CD4-positive, alpha-beta T cell (primary cell): ENCODE measurements around the gene ENC1. TPM values are rescaled to one million over a fixed set of nuclear protein-coding genes. Genes with fewer than 3 reads are reported as not detected.

ENCODE experiments used
- ATAC-seq: fragments of 200-7000 bp; cut with Tn5 transposase; one replicate; pipeline ENCODE4 v1.10.0; 2022; ENCODE audit warnings: mild to moderate bottlenecking; ENCODE audit not compliant: poor library complexity
- CTCF ChIA-PET: fragments of 350-600 bp; sonication (Branson Sonifier 250); formaldehyde crosslinking; loops from one replicate; lab custom pipeline; 2021; ENCODE audit warnings: antibody characterized with exemption, inconsistent platforms; lab: Charles Lee
- POLR2A ChIA-PET: fragments of 350-600 bp; sonication (Branson Sonifier 250); formaldehyde crosslinking; loops from one replicate; lab custom pipeline; 2021; ENCODE audit warnings: antibody characterized with exemption, inconsistent platforms; lab: Charles Lee
- DNase-seq, 14 experiments: peaks; one replicate each; pipeline ENCODE4 v3.0.0-alpha.2; 2013 to 2020; ENCODE audit warnings: mixed read lengths in 2 of 14
- H3K27ac ChIP-seq, 2 donors: one replicate each; pipeline versions ENCODE4 v1.5.1 to v1.7.0; 2013; ENCODE audit warnings: low read length in 2 of 2, low read depth in 1 of 2, mild to moderate bottlenecking in 1 of 2
- H3K27me3 ChIP-seq, 2 experiments: 1 replicate in 1 of 2; 2 replicates in 1 of 2; pipeline versions ENCODE4 v1.6.1 to v1.7.0; 2013; ENCODE audit warnings: low read length in 2 of 2, control low read depth in 1 of 2, mild to moderate bottlenecking in 1 of 2, moderate library complexity in 1 of 2; ENCODE audit not compliant: insufficient read depth in 2 of 2, control insufficient read depth in 1 of 2
- H3K36me3 ChIP-seq: one replicate; pipeline ENCODE4 v1.6.1; 2013; ENCODE audit warnings: low read length, control low read depth; ENCODE audit not compliant: insufficient read depth
- H3K4me1 ChIP-seq: one replicate; pipeline ENCODE4 v1.6.1; 2013; ENCODE audit warnings: low read length, control low read depth; ENCODE audit not compliant: insufficient read depth
- H3K4me3 ChIP-seq: one replicate; pipeline ENCODE4 v1.5.1; 2013; ENCODE audit warnings: mild to moderate bottlenecking, low read length, moderate library complexity
- H3K9me3 ChIP-seq, 2 experiments: 1 replicate in 1 of 2; 2 replicates in 1 of 2; pipeline versions ENCODE4 v1.6.1 to v1.7.0; 2013; ENCODE audit warnings: low read length in 2 of 2, mild to moderate bottlenecking in 2 of 2, control low read depth in 1 of 2, moderate library complexity in 1 of 2; ENCODE audit not compliant: control insufficient read depth in 1 of 2, insufficient read depth in 1 of 2
- H3K27ac Mint-ChIP-seq: one replicate; pipeline ENCODE4 v1.8.0; 2020; ENCODE audit warnings: mixed read lengths
- H3K27me3 Mint-ChIP-seq: one replicate; pipeline ENCODE4 v1.8.0; 2021; ENCODE audit warnings: mixed read lengths
- H3K36me3 Mint-ChIP-seq: one replicate; pipeline ENCODE4 v1.8.0; 2021; ENCODE audit warnings: low read depth, mixed read lengths
- H3K4me1 Mint-ChIP-seq: one replicate; pipeline ENCODE4 v1.8.0; 2021; ENCODE audit warnings: low read depth, mixed read lengths
- H3K4me3 Mint-ChIP-seq: one replicate; pipeline ENCODE4 v1.8.0; 2020; ENCODE audit warnings: mild to moderate bottlenecking, mixed read lengths
- H3K9me3 Mint-ChIP-seq: one replicate; pipeline ENCODE4 v1.8.0; 2020; ENCODE audit warnings: mixed read lengths
- CTCF ChIP-seq: fragments of 200-600 bp; IDR thresholded peaks from one replicate; pipeline ENCODE4 v1.8.0; 2022; ENCODE audit warnings: antibody characterized with exemption, mild to moderate bottlenecking
- intact Hi-C, 2 experiments: fragments of 100-400 bp; cut with DNase I in 1 of 2; cut with micrococcal nuclease in 1 of 2; formaldehyde crosslinking; loops; one replicate each; pipeline versions ENCODE4 v1.15.1 to v1.9.0; 2023 to 2025; cut with DNase I, micrococcal nuclease
- total RNA-seq, 174 experiments: library from RNA in 2 of 174; stranded (reverse) in 2 of 174; gene quantifications; one replicate each; pipeline ENCODE4 v1.2.3 and lab custom pipeline; 2021 to 2026

ENC1 gene
- total RNA-seq, 2 experiments from 2014 or later, result 39.6 to 40.1 TPM

GRCh38 chr5:74588415-74588814, 52.1 kb downstream of the ENC1 start:
- H3K36me3 ChIP-seq, result no peaks in the 10 kb centered on the region
- ATAC-seq, result no peak
- no peak for TF ChIP-seq CTCF
- Mint-ChIP-seq H3K4me1 (no peaks in the 10 kb centered on the region), H3K4me3 (no peak overlapping the region), H3K36me3 (no peaks in the 10 kb centered on the region), H3K9me3 (no peaks in the 10 kb centered on the region), H3K27me3 (peaks cover 9% of the 10 kb centered on the region), H3K27ac (no peak overlapping the region)
- no peaks in the 10 kb centered on the region for H3K27me3 ChIP-seq
- H3K27ac ChIP-seq, result no peak overlapping the region
- POLR2A ChIA-PET, result interaction anchor here (1.7 kb wide), 1 partner anchor 52 kb away, joined by 5 read pairs; the partner anchor contains the start of gene ENC1
- H3K9me3 ChIP-seq, result no peaks in the 10 kb centered on the region
- CTCF ChIA-PET, result no interaction called here
- intact Hi-C loops, result no loop called here
- no peaks in the 10 kb centered on the region for H3K4me1 ChIP-seq
- DNase-seq, result no peak
- H3K4me3 ChIP-seq, result no peak overlapping the region

GRCh38 chr5:74587890-74588289, 52.6 kb downstream of the ENC1 start:
- no peak overlapping the region for H3K27ac ChIP-seq
- H3K36me3 ChIP-seq, result no peaks in the 10 kb centered on the region
- ChIA-PET POLR2A (interaction anchor here (1.7 kb wide), 1 partner anchor 52 kb away, joined by 5 read pairs; the partner anchor contains the start of gene ENC1), CTCF (no interaction called here)
- intact Hi-C loops, result no loop called here
- Mint-ChIP-seq H3K4me3 (no peak overlapping the region), H3K27me3 (peaks cover 9% of the 10 kb centered on the region), H3K4me1 (no peaks in the 10 kb centered on the region), H3K36me3 (no peaks in the 10 kb centered on the region), H3K27ac (no peak overlapping the region), H3K9me3 (no peaks in the 10 kb centered on the region)
- no peak overlapping the region for H3K4me3 ChIP-seq
- H3K27me3 ChIP-seq, result no peaks in the 10 kb centered on the region
- H3K4me1 ChIP-seq, result no peaks in the 10 kb centered on the region
- no peaks in the 10 kb centered on the region for H3K9me3 ChIP-seq
- ATAC-seq (no peak), DNase-seq (no peak)
- no peak for TF ChIP-seq CTCF

DNA sequence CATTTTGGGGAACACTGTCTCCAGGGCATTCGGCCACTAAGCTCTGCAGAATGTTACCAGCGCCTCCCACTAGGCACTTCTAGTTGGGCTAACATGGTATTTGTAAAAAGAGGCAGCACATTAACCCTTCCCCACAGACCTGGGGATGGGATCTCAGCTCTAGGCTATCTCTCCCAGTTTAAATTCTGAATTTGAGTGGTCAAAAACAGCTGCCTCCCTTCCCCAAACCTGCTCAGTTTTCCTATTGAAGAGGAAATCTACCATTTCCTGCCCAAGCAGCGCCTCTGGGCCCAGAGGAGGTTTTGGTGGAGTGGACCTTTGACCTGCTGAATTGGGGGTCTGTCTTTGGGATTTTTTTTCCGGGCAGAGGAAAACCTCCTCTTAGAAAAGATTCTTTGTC, 53.2 kb downstream of the ENC1 start:
- Mint-ChIP-seq H3K36me3 (no peaks in the 10 kb centered on the region), H3K4me3 (no peak overlapping the region), H3K9me3 (no peaks in the 10 kb centered on the region), H3K27me3 (peaks cover 9% of the 10 kb centered on the region), H3K27ac (no peak overlapping the region), H3K4me1 (no peaks in the 10 kb centered on the region)
- ChIA-PET POLR2A (no interaction called here), CTCF (interaction anchor here (0.8 kb wide), 1 partner anchor 53 kb away, joined by 3 read pairs; the partner anchor contains the start of gene ENC1)
- Histone ChIP-seq H3K27ac (no peak overlapping the region), H3K36me3 (no peaks in the 10 kb centered on the region), H3K4me3 (no peak overlapping the region), H3K27me3 (no peaks in the 10 kb centered on the region), H3K9me3 (no peaks in the 10 kb centered on the region), H3K4me1 (no peaks in the 10 kb centered on the region)
- ATAC-seq (no peak), DNase-seq (no peak)
- no peak for TF ChIP-seq CTCF
- intact Hi-C loops, result no loop called here
